NCI-H2171 treated with DMSO at 0.1 percent for 48 hours (cell line): ENCODE measurements around the gene KRTAP12-2.

Experiments
- DNase-seq: peaks from one replicate; lab custom pipeline; 2025; lab: John Stamatoyannopoulos, UW

KRTAP12-2 gene

GRCh38 chr21:44626673-44627143 lies 40.0 kb downstream of the KRTAP12-2 start, which contains the start of gene KRTAP10-9:
Gene KRTAP10-9 (plus strand): TSS chr21:44627093. CDS start chr21:44627172, 79 bp downstream.
- DNase-seq, result no peak

DNA sequence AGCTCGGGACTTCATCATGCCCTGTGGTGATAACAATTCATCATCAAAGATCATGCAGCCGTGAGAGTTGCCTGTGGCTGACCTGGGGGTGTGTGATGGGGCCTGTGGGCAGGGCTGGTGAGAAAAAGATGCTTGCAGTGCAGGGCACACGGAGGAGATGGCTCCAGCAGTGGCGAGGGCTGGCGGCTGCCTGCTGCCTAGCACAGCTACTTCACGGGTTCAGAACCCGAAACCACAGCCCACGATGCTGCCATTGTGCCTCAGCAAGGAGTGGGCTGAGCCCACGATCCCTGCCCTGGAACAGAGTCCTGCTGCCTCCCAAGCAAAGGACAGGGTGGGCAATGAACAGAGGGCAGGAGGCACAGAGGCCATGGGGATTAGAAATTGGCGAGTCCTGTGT lies 40.5 kb downstream of the KRTAP12-2 start:
- no peak for DNase-seq

GRCh38 chr21:44625756-44626155 lies 41.0 kb downstream of the KRTAP12-2 start:
- no peak for DNase-seq

DNA sequence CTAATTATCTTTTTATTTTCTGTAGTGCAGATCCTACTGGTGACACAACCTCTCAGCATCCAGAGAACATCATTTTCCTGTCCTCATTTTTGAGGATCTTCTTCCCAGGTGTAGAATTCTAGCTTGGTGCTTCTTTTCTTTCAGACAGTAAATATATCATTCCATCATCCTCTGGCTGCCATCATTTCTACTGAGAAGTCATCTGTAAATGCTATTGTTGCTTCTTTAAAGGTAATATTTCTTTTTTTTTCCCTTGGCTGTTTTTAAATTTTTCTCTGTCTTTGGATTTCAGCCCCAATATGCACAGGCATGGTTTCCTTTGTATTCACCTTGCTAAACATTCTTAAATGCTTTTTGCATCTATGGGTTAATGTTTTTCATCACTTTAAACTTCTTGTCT lies 43.2 kb downstream of the KRTAP12-2 start:
- no peak for DNase-seq

- DNase-seq, result no peak
Observed at GRCh38 chr21:44619886-44620285, 46.8 kb downstream of the KRTAP12-2 start.

- no peak for DNase-seq
Observed at GRCh38 chr21:44618909-44619308, 47.8 kb downstream of the KRTAP12-2 start.

DNA sequence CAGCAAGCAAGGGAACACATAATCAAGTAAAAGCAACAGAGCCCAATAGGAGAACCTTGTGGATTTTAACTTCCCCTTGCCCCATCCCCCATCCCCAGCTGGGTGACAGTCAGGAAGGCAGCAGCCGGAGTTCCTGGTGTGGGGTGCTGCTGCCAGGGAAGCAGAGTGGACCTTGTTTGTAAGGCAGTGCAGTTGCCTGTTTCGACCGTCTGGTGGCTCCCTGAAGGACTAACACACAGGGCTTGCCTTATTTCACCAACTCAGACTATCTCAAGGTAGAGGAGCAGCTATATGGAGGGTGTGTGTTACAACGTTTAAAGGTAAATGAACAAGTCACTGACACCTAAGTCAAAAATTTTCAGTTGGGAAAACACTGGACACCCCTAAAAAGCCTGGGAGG lies 48.2 kb downstream of the KRTAP12-2 start:
- DNase-seq, result no peak

DNA sequence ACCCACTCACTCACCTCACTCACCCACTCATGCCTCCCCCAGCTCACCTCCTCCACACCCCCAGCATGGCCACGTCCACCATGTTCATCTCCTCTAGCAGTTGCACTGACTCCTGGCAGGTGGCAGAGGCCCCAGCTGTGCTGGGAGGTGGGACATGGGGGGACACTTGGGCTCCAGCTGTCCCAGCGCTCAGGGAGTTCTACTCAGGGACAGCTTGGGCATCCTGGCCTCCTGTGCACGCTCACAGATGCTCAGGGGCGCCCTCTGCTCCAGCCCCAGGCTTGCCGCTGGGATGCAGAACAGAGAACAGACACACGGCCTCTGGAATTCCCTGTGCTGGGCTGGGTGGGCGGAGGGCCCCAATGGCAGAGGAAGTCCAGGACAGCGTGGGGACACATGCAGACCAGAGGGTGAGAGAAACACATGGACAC lies 49.6 kb downstream of the KRTAP12-2 start:
- DNase-seq, result peak; percentile 39

- no peak for DNase-seq
Observed at GRCh38 chr21:44616591-44616926, 50.2 kb downstream of the KRTAP12-2 start.
